NCI-H128 (cell line): ENCODE measurements around the gene MAD1L1.

Source experiments
- DNase-seq: peaks from one replicate; lab custom pipeline; 2025; ENCODE audit not compliant: unreplicated experiment; lab: John Stamatoyannopoulos, UW

Gene MAD1L1

GRCh38 chr7:2090526-2091520, 141.9 kb downstream of the MAD1L1 start:
- DNase-seq, result no peak

- DNase-seq, result no peak
Observed at GRCh38 chr7:2088801-2089200, 143.9 kb downstream of the MAD1L1 start.

GRCh38 chr7:2087744-2088143, 145.0 kb downstream of the MAD1L1 start:
- no peak for DNase-seq

- DNase-seq, result no peak
Observed at GRCh38 chr7:2086229-2086628, 146.5 kb downstream of the MAD1L1 start.

GRCh38 chr7:2085804-2086203, 146.9 kb downstream of the MAD1L1 start:
- DNase-seq, result no peak

GRCh38 chr7:2084781-2085505, 147.8 kb downstream of the MAD1L1 start:
- no peak for DNase-seq

GRCh38 chr7:2084331-2084730, 148.4 kb downstream of the MAD1L1 start:
- no peak for DNase-seq

GRCh38 chr7:2083362-2083761, 149.4 kb downstream of the MAD1L1 start:
- no peak for DNase-seq

- no peak for DNase-seq
Observed at GRCh38 chr7:2082139-2082998, 150.4 kb downstream of the MAD1L1 start.

GRCh38 chr7:2081526-2082135, 151.1 kb downstream of the MAD1L1 start:
- DNase-seq, result no peak

GRCh38 chr7:2080477-2080876, 152.3 kb downstream of the MAD1L1 start:
- no peak for DNase-seq

GRCh38 chr7:2080060-2080387, 152.7 kb downstream of the MAD1L1 start:
- DNase-seq, result no peak

- DNase-seq, result no peak
Observed at GRCh38 chr7:2079332-2080059, 153.2 kb downstream of the MAD1L1 start.

- DNase-seq, result no peak
Observed at GRCh38 chr7:2078899-2079298, 153.8 kb downstream of the MAD1L1 start.

- no peak for DNase-seq
Observed at GRCh38 chr7:2076649-2077064, 156.1 kb downstream of the MAD1L1 start.

- no peak for DNase-seq
Observed at GRCh38 chr7:2075811-2076210, 156.9 kb downstream of the MAD1L1 start.

- DNase-seq, result no peak
Observed at GRCh38 chr7:2074691-2075090, 158.1 kb downstream of the MAD1L1 start.

GRCh38 chr7:2072798-2073197, 159.9 kb downstream of the MAD1L1 start:
- DNase-seq, result no peak

GRCh38 chr7:2072042-2072441, 160.7 kb downstream of the MAD1L1 start:
- no peak for DNase-seq
